Activated CD4-positive, alpha-beta T cell treated with anti-CD3 and anti-CD28 coated beads for 24 hours (primary cell): ENCODE measurements around the gene PES1.
"Not testable (repeated sequence)": the region's sequence is repeated elsewhere in the genome, so short reads cannot be mapped to it uniquely, and the experiment has no call there.

Experiments used
- DNase-seq, 2 donors: peaks; one replicate each; pipeline ENCODE4 v3.0.0-alpha.2; 2020; ENCODE audit warnings: low read depth in 2 of 2

The PES1 gene

DNA sequence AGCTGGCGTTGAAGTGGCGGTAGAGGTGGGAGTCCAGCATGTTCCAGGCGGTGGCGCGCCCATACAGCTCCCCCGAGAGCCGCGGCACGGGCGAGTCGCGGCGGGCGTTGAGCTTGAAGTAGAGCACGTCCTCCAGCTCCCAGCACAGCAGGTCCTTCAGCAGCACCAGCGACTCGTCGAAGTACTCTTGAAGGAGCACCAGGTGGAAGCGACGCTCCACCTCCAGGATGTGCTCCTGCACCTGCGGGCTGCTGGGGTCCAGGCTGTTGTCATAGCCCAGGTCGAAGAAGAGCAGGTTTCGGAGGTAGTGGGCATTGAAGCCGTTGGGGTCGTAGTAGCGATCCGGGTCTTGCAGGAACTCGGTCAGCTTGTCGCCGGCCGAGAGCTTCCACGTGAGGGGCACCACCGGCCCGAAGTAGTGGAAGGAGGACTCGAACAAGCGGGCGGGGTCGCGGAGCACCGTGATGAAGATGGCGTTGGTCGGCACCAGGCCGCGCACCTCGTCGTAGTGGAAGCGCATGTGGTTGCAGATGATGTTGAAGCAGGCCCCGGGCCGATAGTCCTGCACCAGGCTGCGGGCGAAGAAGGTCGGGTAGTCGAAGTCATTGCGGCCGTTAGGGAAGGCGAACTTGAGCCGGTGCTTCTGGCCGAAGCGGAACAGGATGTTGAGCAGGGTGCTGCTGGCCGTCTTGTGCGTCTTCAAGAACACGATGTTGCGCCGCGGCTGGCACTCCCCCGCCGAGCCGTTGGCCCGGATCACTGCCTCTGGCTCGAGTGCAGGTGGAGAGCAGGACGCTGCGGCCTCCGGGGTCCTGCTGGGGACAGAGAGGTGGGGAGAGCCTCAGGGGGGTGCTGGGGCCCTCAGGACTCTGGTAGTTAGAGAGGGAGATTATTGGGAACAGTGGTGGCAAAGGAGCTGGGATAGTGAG lies 36.2 kb downstream of the PES1 start:
- DNase-seq = no peak

DNA sequence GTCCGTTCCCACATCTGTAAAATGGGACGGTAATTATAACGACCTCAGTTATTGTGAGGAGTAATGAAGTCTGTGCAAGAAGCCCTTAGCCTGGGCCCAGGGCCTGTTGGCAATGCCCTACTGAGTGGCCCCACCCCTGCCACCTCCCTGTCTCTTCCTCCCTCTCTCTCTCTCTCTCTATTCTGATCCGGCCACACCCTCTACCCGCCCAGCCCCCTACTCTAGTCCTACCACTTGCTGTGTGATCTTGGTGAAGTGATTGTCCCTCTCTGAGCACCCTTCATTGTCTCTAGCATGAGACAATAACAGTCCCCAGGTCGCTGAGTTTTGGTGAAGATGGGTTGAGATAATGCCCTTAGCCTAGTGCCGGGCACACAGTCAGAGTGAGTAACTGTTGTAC lies 37.7 kb downstream of the PES1 start:
- DNase-seq = no peak

DNA sequence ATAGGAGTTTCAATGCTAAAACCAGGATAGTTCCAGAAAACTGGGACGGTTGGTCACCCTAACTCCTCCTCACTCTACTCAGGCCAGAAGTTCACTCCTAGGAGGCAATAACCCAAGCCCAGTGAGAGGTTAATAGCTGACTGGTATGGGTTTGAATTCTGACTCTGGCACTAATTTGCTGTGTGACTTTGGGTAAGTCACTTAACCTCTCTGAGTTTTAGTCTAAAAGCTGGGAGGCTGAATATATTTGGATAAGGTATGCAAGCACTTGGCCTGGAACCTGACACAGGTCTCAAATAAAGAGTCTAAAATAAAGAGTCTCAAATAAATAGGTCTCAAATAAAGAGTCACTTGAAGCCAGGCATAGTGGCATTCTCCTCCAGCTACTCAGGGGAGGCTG lies 39.0 kb downstream of the PES1 start:
- no peak for DNase-seq

DNA sequence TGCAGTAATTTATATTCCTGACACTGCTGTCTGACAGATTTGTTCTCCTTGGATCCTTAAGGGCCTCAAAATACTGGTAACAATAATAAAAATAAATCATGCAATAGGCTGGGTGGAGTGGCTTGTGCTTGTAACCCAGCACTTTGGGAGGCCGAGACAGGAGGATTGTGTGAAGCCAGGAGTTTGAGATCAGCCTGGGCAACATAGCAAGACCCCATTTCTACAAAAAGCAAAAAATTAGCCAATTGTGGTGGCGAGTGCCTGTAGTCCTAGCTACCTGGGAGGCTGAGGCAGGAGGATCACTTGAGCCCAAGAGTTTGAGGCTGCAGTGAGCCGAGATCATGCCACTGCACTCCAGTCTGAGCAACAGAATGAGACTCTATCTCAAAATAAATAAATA lies 39.9 kb downstream of the PES1 start:
- not testable (repeated sequence) for DNase-seq

DNA sequence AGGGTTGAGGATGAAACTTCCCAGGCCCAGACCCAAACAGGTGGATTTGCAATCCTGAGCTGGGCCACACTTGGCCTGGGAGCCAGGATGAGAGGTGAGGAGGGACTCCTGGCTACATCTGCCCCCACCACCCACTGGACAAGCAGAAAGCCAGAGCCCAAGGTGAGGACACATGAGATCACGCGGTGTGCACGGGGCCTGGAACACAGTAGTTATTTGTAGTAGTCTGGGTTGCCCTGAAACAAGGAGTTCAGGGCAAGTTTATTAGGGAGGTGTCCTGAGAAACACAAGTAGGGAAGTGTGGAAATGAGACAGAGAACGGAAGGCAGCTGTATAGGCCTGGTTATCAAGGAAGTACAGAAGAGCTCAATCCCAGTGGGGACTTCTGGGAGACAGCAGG lies 44.5 kb downstream of the PES1 start:
- no peak for DNase-seq

DNA sequence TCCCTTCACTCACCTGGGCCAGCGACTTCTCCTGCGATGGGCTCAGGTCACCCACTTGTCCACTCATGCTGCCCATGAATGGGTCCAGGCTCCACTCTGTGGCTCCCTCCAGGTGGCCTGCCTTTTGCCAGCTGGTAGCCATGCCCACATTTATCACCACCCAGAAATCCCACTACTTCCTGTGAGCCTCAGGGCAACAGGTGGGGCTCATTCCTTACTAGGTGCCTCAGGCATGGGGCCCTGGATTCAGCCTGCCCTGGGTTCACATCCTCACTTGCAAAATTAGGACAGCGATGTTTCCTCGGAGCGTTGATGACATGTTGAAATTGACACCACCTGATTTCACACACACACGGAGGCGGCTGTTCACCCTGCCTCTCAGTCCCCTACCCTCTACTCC lies 45.1 kb downstream of the PES1 start, which contains the start of gene SEC14L6:
SEC14L6 (minus strand) TSS at position 126 of the 400 bp plus-strand sequence; CDS start at position 67, 59 bp downstream.
- no peak for DNase-seq

DNA sequence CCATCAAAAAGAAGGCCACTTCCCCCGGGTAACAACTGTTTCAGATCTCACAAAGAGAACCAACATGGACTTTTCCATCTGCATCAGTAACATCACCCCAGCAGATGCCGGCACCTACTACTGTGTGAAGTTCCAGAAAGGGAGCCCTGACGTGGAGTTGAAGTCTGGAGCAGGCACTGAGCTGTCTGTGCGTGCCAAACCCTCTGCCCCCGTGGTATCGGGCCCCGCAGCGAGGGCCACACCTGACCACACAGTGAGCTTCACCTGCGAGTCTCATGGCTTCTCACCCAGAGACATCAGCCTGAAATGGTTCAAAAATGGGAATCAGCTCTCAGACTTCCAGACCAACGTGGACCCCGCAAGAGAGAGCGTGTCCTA lies 48.9 kb downstream of the PES1 start:
- no peak for DNase-seq

DNA sequence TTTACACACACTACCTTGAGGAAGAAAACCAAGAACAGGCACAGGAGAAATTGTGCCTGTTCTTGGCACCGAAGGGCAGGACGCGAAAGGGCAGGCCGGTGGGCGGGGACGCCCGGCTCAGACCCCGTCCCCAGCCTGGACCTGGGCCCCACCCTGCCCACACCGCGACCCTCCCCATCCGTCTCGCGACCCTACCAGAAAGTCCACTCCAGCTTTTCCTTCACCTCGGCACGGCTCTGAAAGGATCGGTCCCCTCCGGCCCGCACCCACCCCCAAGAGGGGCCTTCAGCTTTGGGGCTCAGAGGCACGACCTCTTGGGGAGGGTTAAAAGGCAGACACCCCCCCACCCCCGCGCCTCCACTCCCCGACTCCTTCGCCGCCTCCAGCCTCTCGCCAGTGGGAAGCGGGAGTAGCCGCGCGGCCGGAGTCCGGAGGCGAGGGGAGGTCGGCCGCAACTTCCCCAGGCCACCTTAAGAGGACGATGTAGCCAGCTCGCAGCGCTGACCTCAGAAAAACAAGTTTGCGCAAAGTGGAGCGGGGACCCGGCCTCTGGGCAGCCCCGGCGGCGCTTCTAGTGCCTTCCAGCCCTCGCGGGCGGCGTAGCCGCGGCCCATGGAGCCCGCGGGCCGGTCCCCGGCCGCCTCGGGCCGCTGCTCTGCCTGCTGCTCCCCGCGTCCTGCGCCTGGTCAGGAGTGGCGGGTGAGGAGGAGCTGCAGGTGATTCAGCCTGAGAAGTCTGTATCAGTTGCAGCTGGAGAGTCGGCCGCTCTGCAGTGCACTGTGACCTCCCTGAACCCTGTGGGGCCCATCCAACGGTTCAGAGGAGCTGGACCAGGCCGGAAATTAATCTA lies 49.5 kb downstream of the PES1 start:
- no peak for DNase-seq

DNA sequence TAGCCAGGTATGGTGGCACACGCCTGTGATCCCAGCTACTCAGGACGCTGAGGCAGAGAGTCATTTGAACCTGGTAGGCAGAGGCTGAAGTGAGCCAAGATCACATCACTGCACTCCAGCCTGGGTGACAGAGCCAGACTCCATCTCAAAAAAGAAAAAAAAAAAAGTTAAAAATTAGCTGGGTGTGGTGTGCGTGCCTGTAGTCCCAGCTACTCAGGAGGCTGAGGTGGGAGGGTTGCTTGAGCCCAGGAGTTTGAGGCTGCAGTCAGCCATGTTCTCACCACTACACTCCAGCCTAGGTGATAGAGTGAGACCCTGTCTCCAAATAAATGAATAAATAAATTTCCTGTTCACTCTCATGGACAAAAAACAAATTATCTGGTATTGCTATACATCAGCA lies 50.2 kb downstream of the PES1 start:
- not testable (repeated sequence) for DNase-seq

DNA sequence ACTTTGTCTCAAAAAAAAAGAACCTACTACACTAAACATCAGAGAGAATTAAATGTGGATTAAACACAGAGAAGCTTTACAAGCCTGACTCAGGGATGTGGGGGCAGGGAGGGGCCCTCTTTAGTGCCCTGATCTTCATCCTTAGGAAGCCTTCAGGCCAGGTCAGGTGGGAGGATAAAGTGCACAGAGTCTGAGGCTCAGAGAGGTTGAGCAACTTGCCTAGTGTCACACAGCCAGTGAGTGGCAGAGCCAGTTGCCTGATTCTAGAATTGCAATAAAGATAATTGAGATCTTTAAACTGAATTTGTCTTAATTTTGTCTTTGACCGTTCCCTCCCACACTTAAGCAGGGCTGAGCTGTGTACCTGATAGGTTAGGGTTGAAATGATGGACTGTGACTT lies 52.3 kb downstream of the PES1 start:
- no peak for DNase-seq

DNA sequence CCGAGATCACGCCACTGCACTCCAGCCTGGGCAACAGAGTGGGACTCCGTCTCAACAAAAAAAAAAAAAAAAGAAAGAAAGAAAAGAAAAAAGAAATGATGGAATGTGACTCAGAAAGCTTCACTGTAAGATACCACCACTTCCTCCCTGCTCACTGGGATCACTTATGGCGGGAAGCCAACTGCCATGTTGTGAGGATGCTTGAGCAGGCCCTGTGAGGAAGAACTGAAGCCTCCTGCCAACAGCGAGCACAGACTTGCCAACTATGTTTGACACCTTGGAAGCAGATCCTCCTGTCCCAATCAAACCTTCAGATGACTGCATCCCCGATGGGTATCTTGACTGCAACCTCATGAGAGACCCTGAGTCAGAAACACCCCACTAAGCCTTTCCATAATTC lies 53.4 kb downstream of the PES1 start:
- DNase-seq = no peak

DNA sequence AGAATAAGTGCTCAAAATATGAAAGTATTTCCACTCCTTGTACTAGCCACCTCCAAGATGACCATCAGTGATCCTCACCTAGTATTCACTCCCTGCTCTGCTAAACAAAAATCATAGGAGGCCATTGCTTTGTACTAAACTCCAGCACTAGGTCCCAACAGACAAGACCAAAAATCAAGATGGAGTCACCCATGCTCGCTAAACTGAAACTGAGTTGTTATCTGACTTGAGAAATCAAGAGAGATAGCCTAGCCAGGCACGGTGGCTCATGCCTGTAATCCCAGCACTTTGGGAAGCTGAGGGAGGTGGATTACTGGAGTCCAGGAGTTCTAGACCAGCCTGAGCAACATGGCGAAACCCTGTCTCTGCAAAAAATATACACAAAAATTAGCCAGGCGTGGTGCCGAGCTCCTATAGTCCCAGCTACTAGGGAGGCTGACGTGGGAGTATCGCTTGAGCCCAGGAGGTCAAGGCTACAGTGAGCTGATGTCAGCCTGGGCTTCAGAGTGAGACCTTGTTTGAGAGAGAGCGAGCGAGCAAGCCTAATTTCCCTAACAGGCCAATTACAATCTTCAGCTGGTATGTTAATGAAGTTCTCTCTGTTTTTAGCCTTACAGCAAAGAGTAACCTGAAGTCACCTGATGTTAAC lies 54.5 kb downstream of the PES1 start:
- DNase-seq = no peak

DNA sequence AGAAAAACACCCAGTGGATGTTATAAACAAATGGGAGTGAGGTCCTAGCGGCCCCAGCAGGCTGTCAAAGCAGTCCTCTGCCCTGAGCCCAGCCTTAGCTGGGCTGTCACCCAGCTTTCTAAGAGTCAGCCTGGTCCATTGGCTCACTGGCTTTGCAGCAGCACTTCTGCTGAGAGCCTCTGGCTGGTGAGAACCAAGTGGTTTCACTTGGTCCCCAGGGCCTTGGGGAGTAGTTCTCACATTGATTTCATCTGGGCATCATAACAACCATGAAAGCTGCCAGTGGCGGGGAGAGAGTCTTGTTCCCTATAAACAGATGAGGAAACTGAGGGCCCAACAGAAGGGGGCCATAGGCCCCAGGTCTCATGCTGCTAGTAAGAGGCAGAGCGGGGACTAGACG lies 56.5 kb downstream of the PES1 start:
- DNase-seq = no peak

DNA sequence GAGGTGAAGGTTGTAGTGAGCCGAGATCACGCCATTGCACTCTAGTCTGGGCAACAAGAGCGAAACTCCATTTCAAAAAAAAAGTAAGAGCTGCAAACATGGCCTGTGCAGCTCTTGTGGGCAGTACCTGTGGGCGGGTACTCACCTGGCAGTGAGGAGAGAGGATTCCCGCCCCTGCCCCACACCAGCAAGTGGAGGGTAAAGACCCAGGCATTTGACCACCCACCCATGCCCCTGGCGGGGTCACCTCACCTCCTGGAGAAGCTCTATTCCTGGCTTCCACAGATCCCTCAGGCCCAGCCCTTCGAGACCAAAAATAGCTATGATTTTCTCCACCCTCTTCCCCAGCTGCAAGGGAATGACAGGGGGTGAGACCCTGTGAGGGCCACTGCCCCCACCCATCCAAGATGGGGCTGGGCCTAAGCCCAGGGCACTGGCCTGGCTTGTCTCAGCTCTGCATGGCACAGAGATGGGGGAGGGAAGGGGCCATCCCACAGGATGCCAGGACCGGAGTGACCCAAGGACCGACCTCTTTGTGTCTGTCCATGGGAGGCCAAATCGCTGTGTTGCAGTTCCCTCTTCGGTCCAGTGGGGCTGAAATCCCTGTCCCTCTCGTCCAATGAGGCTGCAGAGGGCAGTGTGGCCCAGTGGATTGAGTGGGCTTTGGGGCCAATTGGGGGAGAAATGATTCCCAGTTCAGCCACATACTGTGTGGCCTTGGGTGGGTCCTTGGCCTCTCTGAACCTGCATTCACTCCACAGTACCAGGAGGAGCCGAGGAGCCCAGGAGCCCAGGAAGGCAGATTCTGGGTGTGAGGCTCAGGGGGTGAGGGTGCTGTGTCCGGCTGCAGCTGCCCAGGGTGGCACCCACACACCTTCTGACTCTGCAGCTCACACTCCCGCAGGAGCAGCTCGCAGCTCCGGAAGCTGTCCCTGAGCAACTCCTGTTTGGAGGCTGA lies 59.8 kb downstream of the PES1 start:
- no peak for DNase-seq

DNA sequence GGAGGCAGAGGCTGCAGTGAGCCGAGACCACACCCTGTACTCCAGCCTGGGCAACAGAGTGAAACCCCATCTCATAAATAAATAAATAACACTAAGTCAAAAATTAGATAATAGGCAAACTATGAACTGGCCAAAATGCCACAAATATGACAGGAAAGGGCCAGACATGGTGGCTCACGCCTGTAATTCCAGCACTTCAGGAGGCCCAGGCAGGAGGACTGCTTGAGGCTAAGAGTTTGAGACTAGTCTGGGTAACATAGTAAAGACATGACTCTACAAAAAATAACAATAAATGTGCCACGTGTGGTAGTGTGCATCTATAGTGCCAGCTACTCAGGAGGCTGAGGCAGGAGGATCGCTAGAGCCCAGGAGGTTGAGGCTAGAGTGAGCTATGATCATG lies 65.1 kb downstream of the PES1 start:
- no peak for DNase-seq
